HG03378 (cell line): ENCODE data around the gene MOSMO.
"Not testable (repeated sequence)": the region's sequence is repeated elsewhere in the genome, so short reads cannot be mapped to it uniquely, and the experiment has no call there.

Experiments
- ATAC-seq: cut with Tn5 transposase; IDR thresholded peaks from one replicate; pipeline ENCODE4 v1.9.1; 2021; ENCODE audit warnings: mild to moderate bottlenecking, moderate library complexity; ENCODE audit not compliant: unreplicated experiment

Gene MOSMO

DNA sequence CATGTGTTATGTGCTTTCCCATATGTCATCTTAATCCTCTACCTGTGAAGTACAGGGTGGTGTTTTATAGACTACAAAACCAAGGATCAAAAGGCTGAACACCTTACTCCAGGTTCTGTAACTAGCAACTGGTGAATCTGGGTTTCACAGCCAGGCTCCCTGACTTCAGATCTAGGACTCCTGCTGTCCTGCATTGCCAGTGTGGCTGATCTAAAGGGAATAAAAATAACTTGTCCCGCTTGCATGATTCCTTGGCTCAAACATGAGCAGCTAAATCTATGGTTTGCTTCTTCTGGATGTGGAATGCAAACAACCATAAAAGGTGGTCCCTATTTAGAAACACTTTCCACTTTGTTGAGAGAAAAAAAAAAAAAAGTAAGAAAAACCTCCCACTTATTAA lies 80.7 kb downstream of the MOSMO start:
- no peak for ATAC-seq

DNA sequence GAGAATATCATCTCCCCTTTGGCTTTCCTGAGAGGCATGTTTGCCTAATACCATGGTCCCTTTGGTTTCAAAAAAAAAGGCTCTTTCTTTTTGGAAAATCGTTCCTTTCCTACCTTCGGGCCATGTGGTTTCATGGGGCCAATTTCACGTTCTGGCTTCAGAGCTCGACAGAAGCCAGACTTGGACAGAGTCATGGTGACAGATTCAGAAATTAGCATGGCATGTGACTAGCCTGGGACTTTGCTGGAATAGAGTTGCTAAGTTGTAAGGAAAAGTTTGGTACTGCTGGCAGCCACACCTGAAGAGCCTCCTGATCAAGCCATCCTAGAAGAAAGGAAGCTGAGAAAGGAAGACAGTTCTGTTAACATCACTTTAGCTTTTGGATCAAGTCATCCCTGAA lies 82.0 kb downstream of the MOSMO start:
- no peak for ATAC-seq

DNA sequence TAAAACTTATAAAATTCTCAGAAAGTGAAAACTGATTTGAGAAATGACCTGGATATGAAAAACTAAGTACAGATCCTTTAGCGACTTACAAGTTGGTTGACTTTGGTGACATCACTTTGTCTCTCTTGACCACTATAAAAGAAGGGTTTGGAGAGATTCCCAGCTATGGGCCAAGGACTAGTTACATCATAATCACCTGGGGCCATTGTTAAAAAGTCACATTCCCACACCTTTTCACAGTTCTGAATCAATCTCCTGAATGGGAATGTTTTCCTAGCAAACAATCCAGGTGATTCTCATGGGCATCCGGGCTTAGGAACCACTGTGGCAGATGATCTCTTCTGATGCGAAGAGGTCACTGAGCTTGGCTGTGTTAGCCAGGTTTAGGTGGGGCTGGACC lies 83.8 kb downstream of the MOSMO start:
- no peak for ATAC-seq

DNA sequence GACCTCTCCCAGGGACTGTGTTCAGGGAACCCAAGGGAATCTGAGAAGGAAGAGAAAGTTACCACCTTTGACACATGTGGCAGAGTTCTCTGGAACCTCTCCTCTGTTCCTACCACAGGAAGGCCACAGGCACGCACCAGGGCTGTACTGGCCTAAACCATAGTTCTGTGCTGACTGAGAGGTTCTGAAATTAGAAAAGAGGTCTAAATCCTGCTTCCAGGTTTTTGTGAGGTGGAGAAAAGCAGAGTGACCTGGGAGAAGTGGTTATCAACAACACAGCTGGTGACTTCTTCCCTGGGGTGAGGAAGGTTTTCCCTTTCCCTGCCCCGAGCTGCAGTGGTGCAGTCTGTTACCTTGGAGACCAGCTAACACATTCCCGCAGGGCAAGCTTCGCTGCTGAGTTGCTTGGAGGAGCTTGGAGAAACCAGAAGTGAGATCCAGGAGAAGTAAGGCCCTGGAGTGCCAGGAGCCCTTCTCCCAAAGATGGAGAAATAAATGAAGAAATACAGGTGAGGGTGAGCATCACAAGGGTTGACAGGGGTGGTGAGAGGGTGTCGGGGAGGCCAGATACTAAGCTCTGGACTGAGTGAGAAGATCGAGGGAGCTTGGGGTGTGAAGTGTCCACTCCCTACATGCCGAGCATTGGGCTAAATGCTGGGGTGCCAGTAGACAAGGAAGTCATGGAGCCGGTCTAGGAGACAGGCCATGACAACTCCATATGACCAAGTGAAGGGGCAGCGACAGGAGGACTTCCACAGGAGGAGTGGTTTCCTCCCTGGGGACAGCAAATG lies 84.4 kb downstream of the MOSMO start, which contains the start of gene VWA3A:
Gene VWA3A, plus strand, starts transcription at position 399 of the 791 bp plus-strand sequence. Its CDS starts 97 bp downstream, at position 496.
- no peak for ATAC-seq

DNA sequence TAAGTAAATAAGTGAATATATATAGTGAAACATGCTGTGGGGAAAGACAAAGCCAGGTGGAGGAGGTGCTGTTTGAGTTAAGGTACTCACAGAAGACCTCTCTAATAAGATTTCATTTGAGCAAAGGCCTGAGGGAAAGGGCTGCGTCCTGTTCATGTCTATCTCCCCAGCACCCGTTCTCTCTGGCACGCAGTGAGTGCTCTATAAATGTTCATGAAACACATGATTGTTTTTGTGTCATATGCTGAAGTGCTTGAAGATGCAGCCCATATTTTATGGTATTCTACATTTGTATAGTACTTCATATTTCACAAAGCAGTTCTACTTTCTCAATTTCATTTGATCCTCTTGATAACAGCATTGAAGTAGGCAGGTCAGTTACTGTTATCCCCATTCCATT lies 85.4 kb downstream of the MOSMO start:
- no peak for ATAC-seq

DNA sequence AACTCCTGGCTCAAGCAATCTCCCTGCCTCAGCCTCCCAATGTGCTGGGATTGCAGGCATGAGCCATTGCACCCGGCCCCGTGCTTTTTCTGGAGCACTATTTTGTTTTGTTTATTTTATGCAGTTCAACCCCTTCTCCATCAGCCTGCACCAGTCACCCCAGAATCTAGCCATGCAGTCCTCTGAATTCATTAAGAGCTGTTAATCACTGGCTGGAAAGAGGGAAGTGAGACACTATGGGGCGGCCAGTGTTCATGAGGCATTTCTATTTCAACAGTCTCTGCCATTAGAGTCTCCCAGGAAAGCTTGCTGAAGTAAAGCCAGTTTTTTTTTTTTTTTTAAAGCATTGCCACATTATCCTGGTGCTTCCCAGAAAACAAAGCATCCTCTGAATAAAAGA lies 86.1 kb downstream of the MOSMO start:
- ATAC-seq = no peak

DNA sequence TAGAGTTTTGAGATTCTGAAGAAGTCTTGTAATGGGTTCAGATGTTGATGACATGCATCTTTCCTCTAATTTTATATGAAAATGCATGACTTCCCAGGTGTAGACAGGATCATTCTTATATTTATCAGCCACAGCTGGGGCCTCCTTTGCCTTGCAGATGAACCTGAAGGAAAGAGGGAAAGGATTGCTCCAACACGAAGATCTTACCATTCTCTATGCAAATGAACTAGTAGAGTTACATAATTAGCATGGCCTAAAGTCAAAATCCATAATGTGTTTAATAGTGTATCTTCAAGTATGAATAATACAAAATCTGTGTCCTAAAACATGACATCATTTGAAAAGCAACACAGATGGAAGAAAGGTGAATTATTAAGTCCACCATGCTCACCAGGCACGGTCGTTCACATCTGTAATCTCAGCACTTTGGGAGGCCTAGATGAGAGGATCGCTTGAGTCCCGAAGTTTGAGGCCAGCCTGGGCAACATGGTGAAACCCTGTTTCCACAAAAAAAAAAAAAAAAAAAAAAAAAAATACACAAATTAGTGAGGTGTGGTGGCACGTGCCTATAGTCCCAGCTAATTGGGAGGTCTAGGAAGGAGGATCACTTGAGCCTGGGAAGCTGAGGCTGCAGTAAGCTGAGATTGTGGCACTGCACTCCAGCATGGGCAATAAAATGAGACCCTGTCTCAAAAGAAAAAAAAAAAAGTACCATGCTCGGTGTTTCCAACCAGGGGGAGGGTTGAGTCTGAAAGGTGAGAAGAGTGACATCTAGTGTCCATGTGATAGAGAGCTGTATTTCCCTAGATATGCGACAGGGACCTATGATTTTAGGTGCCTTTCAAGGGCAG lies 90.7 kb downstream of the MOSMO start:
- no peak for ATAC-seq

DNA sequence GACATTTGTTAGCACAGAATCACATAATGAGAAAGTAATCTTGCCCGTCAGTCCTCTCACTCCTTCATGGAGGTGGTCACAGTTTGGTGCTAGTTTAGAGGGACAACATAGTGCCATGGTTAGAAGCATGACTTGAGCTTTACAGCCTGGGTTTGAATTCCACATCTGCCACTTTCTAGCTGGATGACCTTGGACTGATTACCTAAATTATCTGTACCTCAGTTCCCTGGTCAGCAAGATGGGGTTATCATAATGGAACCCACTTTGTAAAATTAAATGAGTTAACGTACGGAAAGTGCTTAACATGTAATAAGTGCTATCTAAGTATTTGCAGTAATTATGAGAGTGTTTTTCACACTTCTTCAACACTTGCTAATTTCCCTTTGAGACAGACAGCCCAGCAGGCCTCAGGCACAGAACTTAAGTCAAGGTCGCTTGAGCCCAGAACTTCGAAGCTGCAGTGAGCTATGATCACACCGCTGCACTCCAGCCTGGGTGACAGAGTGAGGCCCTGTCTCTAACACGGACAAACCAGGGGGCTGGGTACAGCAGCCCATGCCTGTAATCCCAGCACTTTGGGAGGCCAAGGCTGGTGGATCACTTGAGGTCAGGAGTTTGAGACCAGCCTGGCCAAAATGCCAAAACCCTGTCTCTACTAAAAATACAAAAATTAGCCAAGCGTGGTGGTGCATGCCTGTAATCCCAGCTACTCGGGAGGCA lies 91.5 kb downstream of the MOSMO start:
- no peak for ATAC-seq

DNA sequence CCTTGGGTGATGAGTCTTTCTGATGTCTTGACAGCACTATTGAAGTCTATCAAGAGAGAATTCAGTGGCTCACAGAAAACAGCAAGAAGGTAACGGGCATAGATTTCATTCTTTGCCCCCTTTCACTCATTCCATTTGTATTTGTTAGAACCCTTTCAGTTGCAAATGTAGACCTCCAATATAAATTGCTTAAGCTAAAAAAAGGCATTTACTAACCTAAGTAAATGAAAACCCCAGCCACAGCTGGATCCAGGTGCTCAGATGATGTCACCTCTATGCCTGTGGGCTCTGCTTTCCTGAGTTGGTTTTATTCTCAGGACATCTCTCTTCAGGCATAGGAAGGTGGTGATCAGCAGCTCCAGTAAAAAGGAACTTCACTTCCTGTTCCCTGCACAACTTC lies 95.5 kb downstream of the MOSMO start:
- ATAC-seq = no peak

DNA sequence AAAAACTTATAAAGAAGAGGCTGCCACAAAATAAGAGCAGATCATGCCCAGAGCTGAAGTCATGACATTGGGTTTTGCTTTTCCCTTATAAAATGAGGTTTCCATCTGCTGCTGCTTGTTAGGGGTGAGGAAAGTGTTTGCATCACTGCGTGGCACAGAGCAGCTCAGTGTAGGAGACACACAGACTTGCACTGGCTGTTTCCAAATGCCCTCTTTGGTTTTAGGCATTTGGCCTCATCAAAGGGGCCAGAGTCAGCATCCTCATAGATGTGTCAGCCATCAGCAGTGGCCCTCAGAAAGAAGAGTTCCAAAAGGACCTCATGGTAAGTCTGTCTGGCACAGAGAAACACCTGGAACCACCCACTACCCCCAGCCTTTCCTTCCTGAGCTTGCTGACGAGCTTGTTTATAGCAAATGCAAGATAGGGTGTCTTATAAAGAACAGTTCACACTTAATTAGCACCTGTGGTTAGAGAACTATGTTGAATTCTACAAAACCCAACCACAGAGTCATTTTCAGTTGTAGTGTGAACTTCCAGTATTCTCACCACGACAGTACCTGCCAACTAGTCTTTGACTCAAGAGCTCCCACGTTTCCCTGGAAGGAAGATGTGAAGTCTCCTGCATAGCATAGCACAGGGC lies 101.5 kb downstream of the MOSMO start:
- no peak for ATAC-seq

DNA sequence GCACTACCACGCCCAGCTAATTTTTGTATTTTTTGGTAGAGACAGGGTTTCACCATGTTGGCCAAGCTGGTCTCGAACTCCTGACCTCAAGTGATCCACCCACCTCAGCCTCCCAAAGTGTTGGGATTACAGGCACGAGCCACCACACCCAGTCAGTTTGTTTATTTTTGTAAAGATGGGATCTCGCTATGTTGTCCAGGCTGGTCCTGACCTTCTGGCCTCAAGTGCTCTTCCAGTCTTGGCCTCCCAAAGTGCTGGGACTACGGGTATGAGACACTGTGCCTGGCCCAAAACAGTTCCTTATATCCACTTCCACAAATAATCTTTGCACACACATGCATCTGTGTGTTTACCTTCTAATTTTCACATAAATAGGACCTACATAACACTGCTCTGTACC lies 103.7 kb downstream of the MOSMO start:
- not testable (repeated sequence) for ATAC-seq

DNA sequence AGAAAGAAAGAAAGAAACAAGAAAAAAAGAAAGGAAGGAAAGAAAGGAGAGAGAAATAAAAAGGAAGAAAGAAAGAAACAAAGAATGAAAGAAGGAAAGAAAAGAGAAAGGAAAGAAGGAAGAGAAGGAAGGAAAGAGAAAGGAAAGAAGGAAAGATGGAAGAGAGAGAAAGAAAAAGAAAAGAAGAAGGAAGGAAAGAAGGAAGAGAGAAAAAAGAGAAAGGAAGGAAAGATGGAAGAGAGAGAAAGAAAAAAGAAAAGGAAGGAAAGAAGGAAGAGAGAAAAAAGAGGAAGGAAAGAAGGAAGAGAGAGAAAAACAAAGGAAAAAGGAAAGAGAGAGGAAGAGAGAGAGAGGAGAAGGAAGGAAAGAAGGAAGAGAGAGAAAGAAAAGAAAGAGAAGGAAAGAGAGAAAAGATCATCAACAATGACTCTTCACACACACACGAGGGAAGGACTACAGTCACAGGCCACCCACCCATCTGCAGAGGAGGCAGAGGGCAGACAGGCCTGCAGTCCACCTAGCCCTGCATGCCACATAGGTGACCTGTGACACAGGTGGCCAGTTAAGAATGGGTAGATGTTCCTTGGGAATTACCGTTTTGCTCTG lies 108.3 kb downstream of the MOSMO start:
- no peak for ATAC-seq

DNA sequence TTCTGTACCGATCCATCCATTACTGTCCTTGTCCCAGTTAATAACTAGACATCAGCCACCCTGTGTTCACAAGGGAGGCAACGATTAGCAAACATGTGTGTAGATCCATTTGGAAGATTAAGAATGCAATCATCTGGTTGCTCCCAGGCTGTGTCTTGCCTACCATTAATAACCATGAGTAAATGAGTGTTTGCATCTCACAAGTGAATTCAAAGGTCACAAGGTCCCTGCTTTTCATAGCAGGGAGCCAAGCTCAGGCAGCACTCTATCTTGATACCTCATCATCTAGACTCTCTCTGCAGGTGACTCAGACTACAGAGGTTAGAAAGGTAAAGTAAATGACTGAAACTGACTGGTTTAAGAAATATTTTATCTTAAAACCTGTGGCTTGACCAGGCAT lies 109.7 kb downstream of the MOSMO start:
- ATAC-seq = no peak

DNA sequence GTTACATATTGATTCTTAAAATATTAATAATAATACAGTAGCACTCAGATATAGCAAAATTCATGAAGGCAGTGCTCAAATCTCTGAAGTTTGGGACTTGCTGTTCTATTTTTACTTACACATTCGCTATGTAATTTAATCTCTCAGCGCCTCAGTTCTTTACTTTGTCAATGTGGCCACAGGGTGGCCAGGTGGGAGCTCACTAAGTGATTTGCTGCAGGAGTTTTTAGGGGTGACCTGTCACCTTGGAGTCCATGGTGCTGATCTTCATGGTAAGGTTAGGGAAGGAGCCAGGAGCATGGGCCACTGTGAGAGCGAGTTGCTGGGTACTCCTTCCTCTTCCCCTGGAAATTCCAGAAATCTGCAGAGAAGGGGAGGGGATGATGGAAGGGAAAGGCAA lies 112.5 kb downstream of the MOSMO start:
- no peak for ATAC-seq

DNA sequence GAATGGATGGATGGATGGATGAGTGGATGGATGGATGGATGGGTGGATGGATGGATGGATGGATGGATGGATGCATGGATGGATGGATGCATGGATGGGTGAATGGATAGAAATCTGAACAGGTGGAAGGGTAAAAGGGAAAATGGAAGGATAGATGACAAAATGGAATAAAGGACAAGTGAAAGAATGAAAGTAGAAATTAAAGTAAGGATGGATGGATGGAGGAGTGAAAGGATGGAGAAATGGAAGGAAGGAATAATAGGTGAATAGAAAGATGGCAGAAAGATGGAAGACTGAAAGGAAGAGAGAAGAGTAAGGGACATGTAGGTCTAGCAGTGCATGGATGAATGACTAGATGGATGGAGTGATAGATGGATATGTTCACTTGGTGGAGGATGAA lies 114.3 kb downstream of the MOSMO start:
- no peak for ATAC-seq

DNA sequence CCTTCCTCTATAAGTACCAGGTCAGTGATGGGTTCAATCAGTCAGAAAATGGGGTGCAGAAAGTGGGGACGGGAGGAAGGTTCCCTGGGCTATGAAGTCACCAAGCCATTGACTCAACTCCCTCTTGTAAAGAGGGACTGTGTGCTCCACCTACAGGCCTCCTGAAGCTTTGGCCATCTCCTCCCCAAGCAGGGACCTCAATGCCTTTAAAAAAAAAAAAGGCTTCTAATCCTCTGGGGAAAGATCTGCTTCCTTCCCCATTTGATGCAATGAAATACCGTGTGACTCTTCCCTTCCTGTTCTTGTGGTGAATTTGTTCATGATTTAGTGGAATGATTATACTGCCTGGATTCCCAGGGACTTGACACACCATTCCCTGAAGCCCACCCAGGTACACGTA lies 115.2 kb downstream of the MOSMO start:
- ATAC-seq = no peak

DNA sequence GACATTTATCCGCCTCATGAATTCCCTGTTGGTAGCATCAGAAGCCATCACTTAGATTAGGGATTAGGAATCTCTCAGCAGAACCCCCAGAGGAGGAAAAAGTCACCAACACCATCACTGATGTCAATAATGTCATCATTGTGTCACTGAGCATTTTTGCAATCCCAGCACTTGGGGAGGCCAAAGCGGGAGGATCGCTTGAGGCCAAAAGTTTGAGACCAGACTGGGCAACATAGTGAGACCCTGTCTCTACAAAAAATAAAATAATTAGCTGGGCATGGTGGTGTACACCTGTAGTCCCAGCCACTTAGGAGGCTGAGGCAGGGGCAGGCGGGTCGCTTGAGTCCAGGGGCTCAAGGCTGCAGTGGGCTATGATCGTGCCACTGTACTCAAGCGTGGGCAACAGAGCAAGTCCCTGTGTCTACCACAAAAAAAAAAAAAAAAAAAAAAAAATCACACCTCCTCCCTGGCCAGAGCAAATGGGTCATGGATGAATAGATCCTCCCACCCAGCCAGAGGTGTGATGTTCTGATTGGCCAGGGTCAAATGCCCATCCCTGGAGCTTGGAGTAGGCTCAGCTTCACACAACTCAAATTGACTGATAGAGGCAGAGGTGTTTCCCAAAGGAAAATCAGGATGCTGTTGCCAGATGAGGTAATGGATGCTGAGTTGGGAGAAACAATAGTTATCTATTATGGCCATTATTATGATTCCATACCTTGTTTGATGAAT lies 116.0 kb downstream of the MOSMO start:
- no peak for ATAC-seq

DNA sequence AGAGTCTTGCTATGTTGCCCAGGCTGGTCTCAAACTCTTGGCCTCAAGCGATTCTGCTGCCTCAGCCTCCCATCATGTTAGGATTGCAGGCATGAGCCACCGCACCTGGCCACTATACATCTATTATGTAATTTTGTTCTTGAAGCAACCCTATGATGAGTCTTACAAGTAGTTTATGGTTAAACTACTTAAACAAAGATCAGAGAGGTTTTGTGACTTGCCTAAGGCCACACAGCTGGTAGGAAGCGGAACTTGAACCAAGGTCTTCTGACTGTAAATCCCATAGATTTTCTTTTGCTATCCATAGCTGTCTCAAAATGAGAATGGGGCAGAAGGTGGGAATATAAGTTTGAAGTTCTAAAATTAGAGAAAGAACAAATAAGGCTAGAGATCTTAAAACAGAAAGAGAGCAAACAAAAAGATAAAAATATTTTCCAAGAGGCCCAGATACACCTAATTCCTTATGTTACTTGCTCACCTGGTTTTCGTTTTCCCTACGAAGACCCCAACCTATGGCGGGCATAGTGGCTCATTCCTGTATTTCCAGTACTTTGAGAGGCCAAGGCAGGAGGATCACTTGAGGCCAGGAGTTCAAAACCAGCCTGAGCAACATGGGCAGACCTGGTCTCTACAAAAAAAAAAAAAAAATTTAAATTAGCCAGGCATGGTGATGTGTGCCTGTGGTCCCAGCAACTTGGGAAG lies 116.8 kb downstream of the MOSMO start:
- no peak for ATAC-seq

DNA sequence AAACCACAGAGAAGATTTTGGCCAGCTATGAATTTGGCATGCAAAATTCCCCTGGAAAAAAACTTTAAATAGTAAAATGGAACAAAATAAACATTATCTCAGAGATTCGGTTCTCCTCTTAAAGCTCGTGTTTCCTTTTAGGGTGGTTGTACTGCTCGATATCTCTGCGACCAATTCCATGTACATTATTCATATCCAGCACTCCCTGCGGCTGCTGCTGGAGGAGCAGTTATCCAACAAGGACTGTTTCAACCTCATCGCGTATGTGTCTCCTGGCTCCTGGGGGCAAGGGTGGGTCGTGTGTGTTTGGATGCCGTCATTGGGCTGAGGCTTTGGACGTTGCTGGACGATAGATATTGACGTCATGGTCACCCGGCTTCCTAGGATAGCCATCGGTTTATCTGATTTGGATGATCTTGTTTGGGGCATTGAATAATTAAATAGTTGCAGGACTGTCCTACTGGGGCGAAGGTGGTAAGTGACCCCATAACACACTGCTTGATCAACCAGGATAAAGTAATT lies 118.2 kb downstream of the MOSMO start:
- ATAC-seq = no peak
